Activated CD8-positive, alpha-beta memory T cell treated with anti-CD3 and anti-CD28 coated beads, Interleukin-2, amount 50 U/mL, for 24 hours (primary cell): Measurements from ENCODE around the gene DMD.

Source experiments
- DNase-seq: peaks from one replicate; pipeline ENCODE4 v3.0.0-alpha.2; 2020; ENCODE audit errors: extremely low read depth

Gene DMD

DNA sequence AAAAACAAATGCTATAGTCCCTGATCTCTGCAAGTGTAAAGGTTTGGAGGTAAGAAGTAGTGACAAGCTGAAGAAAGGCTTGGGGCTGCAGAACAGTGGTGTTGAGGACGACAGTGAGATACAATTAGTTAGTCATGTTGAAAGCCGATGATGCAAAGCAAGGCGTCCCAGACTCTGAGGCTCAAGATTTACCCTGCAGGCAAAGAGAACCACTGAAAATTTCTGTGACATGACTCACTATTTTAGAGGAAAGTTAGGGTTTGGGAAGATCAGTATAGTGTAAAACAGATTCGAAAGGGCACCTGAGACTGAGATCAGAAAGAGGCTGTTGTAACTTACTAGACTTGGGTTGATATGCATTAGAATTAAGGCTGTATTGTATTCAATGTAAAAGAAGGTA, 1858.3 kb downstream of the DMD start:
- no peak for DNase-seq

DNA sequence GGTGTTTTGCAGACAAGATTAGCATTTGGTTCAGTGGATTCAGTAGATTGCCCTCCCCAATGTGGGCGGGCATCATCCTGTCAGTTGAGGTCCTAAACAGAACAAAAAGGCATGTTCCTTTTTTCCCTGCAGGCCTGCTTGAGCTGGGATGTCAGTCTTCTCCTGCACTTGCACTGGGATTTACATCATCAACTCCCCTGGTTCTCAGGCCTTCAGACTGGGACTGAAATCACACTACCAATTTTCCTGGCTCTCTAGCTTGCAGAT, 1860.6 kb downstream of the DMD start:
- no peak for DNase-seq

DNA sequence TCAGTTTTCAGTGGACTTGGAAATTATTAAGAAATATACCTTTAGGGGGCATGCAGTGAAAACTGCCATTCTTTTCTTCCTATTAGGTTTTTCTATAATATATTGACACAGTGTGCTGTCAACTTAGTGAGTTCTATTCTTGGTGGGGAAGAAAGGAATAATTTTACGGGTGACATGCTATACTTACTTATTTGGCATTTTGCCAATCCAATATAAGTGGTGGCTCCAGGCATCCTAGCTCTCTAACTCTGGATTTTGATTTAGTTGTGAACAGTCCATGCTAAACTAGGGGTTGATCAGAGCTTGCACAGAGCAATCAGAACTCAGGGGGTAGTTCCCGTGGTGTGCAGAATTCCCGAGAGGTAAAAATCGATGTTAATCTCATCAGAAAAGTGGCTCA, 1861.8 kb downstream of the DMD start:
- DNase-seq = no peak

DNA sequence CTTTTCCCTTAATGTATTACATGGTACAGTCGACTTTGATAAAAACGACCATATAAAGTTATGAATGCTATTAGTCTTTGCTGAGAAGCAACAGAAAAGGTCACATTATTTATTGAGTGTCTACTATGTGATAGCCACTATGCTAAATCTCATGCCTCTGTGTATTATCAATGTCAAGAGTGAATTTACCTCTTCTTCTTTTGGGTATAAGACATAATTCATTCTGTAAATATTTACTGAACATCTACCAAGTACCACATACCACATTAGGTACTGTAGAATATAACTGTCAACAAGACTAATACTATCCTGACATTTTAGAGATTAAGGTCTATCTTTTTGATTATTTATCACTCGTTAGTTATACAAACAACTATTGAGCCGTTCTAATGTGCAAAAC, 1870.8 kb downstream of the DMD start:
- no peak for DNase-seq

DNA sequence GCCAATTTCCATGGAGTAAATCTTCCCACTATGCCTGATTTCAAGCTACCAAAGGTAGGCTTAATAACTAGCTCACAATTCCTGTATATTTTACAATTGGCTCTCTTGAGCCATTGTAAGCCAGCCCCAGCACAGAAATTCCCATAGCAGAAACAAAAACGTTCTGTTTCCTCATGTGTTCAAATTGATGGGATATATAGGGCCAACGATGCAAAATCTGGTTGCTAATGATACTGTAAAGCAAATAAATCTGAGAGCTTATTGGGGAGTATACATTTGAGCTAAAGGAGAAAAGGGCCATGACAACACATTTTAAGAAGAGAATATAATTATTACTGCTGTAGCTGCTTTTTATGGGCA, 1872.4 kb downstream of the DMD start:
- no peak for DNase-seq

DNA sequence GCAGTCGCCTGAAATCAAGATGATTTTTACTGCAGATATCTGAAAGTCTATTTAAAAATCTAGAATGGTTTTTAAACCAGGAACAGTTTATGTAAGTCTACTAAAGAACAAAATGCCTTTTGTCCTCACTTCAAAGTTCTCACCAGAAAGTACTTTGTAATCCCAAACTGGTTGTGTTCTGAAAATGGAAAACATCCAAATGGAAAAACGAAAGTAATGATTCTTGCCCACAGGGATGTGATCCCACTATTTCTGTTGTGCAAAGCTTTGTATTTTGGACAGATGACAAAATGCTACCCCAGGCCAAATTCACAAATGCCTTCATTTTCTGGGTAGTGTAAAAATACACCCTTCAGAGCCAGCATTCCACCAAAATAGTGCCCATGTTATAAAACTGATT, 1874.0 kb downstream of the DMD start:
- no peak for DNase-seq

DNA sequence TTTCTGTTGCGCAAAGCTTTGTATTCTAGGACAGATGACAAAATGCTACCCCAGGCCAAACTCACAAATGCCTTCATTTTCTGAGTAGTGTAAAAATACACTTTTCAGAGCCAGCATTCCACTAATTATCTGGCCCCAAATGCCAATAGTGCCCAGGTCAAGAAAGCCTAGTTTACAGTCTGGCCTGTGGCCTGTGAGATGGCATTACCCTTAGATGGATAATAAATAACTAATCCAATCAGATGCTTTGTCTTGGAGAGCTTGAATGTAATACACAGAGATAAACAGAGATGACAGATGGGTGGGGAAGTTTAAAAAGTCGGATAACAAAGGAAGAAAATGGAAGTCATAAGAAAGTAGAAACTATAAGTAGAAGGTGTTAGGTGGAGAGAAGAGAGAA, 1874.9 kb downstream of the DMD start:
- no peak for DNase-seq

DNA sequence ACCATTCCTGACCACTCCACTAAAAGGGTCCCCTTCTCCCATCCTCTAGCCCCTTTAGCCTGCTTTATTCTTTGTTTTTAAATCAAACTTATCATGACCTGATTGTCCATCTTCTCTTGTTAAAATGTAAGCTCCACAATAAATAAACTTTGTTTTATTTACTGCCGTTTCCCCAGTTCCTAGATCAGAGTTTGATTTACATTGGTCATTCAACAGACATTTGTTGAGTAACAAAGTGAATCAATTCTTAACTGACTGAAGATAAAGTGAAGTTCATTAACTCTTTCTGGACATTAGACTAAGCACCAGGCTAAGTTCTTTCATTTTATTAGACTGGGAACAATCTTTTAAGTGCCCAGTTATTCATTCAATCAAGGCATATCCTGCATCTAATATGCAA, 1876.4 kb downstream of the DMD start:
- no peak for DNase-seq

DNA sequence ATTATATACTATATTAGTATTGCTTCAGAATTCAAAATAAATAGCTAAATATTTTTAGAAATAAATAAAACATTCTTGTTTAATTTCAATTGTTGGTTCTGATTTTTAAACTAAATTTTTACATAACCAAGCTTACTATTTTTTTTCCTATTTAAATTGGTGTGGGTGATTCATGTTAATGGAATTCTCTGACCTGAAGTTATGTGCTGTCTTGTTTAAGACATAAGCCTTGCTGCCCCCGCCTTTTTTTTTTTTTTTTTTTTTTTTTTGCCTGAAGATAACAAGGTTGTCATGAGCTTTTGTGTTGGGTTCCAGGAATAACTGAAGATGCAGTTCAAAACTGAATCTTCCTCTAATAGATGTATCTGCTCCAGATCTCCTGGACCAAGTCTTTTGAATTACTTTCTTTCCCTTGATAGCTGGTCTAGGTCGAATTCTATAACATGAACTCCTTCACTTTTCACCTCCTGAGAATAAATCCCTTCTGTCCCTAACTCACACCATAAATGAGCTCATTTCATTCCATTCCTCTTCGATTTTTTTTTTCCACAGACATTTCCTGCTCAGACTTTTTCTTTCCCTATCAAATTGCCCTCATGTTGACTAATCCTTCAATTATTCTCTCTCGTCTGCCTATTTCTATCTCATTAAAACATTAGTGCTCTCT, 1878.1 kb downstream of the DMD start:
- DNase-seq = no peak

DNA sequence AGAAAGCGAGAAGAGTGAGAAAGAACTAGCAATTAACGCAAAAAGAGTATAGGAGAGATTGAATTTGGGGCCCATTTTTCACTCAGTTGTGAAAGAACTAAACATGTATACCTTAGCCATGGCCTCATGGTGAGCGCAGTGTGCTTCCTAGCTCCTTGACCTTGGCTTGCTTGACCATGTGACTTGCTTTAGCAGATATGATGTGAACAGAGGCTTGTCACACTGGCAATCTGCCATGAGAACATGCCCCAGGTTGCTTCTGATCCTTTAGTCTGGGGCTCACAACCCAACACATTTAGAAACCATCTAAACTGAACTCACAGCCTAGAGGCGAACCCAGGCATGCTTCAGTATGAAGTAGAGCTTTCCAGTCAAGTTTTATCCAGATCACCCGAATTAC, 1879.4 kb downstream of the DMD start:
- DNase-seq = no peak

DNA sequence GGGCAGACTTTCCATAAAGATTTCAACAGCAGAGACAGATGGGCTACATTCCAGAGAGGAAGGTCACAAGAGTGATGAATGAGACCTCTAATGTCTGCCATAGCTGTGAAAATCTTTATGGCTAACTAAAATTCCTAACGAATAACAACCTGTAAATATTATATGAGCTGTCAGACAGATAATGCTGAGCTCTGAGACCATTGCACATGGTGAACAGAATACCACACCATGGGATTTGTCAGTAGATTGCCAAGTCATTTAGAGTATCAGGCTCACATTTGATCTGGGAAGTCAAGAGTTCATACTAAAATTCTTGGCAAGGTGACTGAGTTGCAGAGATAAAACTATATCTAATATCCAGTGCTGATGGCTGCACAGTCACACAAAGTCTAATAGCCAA, 1880.3 kb downstream of the DMD start:
- DNase-seq = no peak

DNA sequence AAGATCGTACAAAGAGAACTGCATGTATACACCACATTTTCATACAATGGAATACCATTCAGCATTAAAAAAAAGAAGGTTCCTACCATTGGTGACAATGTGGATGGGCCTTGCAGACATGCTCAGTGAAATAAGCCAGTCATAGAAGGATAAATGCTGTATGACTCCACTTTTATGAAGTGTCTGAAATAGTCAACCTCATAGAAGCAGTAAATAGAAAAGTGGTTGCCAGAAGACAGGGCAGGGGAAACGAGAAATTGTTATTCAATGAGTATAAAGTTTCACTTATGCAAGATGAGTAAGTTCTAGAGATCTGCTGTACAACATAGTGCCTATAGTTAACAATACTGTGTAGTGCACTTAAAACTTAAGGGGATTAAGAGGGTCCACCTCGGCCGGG, 1882.1 kb downstream of the DMD start:
- DNase-seq = no peak

DNA sequence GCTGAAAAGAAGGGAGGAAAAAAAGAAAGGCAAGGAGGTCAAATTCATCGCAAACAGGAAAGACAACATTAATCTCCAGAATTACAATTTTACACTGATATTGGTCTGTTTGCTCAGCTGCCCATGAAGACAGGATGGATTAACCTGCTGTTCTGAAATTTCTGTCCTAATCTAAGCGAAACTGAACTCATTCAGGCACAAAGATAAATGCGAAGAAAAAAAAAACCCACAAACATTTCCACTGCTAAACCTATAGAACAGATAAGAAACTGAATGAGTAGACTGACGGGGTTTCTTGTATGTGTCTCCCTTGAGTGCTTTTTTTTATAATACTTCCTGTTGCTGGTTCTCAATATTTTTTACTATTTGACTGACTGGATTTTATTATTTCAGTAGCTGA, 1887.7 kb downstream of the DMD start:
- DNase-seq = no peak

DNA sequence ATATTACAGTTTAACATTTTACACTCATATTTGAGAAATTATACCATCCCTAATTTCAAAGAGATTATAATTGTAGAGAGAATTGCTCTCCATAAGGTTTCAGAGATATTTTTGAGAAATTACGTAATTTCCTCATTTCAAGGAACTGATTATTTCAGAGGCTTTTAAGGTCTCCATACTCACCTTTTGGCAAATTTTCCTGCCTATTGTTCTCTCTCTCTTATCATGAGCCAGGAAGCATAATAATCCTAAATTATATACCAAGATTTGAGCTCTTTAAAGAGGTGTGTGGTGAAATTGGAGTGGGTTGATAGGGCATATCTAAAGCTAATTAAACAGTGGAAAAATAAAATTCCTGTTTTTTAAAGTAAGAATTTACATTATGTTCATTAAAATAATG, 1890.6 kb downstream of the DMD start:
- DNase-seq = no peak

DNA sequence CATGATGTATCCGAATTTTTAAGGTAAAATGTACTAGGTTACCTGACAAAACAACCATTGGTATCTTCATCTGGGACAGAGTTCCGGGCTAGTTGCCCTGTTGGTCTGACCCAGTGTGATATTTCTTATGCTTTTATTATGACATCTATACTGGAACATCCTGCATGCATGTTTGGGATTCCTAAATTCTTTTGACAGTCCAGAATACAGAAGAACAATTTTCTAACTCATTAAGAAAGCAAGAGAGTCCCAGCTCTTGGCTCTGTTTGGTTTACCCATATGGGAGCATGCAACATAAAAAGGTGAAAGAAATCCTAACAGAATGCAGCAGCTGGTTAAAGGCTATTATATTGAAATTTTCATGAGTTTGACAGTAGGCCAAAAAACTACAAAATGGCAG, 1891.8 kb downstream of the DMD start:
- DNase-seq = no peak

DNA sequence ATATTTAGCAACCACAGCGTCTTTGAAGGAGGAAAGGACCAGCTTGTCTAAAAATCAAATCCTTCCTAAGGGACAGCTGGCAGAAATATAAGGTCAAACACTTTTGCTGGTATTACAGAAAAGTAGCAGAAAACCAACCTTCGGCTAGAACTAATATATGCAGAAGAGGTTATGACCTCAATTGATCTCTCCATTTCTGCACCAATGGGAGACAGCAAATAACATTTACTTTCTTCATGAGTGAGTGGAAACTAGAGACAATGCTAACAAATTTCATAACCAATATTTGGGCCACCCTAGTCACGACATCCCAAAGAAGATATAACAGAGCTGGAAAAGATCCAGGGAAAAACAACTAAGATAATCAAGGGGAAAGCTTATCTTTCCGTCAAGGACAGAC, 1892.5 kb downstream of the DMD start:
- DNase-seq = no peak

DNA sequence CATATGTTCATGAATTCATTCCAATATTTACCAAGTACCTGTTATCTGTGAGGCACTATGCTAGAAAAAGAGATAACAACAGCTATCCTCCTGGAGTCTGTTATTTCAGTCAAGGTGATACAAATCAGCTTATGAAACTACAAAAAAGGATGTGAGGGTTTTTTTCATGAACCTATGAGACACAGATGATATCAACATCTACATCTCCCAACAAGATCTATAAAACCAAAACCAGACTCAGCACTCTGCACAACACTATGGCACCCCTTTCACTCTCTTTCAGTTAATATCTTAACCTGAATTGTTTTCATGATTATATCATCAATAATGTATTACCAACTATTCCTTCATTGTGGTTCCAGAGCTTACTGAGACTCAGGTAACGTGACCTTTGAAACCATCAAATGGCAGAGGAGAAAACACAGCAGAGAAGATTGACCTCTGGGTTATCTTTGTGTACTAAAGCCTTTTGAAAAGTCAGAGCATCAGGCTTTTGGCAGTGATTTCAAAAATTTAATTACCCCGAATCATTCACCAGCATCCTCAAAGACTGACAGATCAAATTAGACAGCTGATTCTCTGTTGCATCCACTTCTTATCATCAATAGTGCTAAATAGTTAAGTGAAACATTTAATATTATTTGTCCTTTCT, 1894.9 kb downstream of the DMD start:
- DNase-seq = no peak

DNA sequence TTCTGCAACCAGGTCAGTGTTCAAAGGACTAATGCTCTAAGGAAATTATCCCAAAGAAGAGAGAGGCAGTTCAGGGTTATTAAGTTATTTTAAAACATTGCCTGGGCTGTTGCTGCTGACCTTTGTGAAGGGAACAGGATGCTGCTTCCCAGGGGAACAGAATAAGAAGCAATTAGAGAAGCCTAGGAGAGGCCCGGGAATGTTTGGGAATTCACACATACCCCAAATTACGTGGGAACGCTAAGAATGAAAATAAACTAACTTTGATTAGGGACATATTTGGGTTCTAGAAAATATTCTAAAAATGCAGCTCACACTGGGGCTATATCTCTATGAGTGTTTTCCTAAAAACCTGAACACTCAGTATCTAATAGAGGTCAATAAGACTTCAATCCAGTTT, 1896.4 kb downstream of the DMD start:
- no peak for DNase-seq

DNA sequence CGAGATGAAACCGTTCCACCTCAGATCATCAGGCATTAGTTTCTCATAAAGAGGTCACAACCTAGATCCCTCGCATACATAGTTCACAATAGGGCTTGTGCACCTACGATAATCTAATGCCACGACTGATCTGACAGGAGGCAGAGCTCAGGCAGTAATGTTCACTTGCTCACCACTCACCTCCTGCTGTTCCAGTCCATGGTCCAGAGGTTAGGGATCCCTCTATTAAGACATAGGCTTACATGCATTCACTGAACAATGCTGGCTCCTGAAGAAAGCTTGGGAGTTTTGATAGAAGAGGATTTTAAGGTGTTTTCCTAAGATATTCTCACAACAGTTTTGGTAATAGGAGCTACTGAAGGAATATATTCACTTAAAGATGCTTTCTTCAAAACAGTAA, 1903.4 kb downstream of the DMD start:
- DNase-seq = no peak

DNA sequence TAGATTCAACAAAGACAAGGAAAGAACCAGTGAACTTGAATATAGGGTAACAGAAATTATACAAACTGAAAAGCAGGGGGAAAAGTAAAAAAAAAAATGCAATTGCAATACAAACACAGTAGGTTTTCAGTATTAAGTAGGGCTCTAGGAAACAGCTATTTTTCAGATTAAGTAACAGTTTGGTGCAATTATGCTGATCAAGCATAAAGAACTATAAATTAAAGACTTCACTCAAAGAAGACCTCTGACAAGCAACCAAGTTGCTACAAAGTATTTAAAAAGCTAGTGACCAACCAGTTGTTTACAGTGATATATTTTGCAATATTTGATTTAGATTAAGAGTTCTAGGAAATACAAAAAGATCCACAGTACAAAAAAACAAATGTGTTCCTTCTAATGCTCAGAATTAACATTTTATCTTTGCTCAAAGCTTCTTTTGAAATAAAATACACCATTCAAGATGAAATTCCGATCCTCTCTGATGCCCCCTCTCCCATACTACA, 1908.7 kb downstream of the DMD start:
- no peak for DNase-seq

DNA sequence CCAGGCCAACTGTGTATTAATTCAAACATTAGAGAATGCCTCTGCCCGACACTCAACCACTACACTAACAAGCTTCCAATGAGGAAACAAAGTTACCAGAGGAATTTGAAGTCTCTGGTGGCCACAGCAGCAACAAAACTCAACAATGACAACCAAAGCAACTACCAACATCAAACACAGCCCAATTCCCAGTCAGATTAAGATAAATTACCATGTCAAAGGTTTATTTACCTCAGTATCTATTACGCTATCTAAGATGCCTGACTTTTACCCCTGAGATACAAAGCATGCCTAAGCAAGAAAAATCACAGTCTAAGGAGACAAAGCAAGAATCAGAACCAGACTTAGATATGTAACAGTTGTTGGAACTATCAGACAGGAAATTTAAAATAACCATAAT, 1909.4 kb downstream of the DMD start:
- no peak for DNase-seq

DNA sequence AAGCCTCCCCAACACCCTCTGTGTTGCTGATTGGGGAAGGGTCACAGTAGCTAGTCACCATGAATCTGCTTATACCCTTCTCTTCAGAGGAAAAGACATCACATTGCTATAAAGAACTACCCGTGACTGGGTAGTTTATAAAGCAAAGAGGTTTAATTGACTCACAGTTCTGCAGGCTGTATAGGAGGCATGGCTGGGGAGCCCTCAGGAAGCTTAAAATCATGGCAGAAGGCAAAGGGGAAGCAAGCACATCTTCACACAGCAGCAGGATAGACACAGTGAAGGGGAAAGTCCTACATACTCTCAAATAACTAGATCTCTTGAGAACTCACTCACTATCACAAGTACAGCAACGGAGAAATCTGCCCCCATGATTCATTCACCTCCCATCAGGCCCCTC, 1910.1 kb downstream of the DMD start:
- no peak for DNase-seq

DNA sequence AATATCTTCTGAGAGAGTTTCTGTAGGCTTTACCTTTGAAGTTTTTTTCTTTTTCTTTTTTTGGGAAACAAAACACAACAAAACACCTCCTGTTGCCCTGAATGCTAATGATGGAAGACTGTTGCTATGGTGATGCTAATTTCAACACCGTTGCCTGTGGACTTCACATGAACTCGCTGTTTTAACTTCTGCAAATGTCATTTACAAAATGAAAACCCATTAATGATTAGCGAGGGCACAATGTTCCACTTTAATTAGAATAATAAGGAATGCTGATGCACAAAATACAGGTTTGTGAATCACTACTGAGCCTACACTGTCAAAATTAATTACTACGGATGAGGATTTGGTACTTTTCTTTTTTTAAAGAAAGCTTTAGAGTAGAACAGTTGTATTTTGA, 1912.4 kb downstream of the DMD start:
- DNase-seq = no peak

DNA sequence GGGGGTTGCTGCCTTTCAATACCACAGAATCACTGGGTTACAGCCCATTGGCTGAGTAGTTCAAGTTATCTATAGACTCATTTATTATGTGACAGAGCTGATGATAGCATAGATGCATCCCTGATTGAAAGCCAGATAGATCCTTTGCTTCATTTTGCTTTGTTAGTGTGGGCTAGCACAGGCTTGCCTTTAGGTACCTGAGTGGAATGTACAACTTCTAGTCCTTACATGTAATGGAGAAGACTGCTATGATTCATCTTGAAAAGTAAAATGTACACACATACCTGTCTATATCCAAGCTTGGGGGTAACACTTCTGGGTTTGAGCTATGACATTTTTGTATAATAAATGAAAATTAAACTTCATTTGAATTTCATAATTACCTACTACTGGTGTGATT, 1913.5 kb downstream of the DMD start:
- DNase-seq = no peak
